A549 treated with Hydrocortisone at 1 μM for 4 hours (cell line): Measurements from ENCODE around the gene ADGRL1. TPM values are rescaled to one million over a fixed set of nuclear protein-coding genes. Genes with fewer than 3 reads are reported as not detected.

Experiments
- total RNA-seq: library from RNA; stranded (reverse); fragments of 200-300 nt; extraction: Qiagen RNA extraction; gene quantifications from 5 replicates; pipeline ENCODE4 v1.2.3, GENCODE V29; 2022

Gene ADGRL1
- total RNA-seq = 6.2 to 8.1 TPM (median 7.2 TPM) in 5 replicates

GRCh38 chr19:14205452-14206287 is at the start of gene ADGRL1:
Gene ADGRL1 (minus strand): TSS chr19:14206169. CDS start chr19:14183602, 22,567 bp downstream.

GRCh38 chr19:14136509-14137281 is 69.3 kb downstream of the ADGRL1 start, which contains the start of gene ASF1B:
Gene ASF1B (minus strand): TSS chr19:14136589. CDS start chr19:14136456, 133 bp downstream.

GRCh38 chr19:14117668-14118164 is 88.3 kb downstream of the ADGRL1 start, which contains the start of gene PRKACA:
Gene PRKACA (minus strand): TSS chr19:14117762. CDS start chr19:14117547, 215 bp downstream.

Other genes starting within 250 kb of the ADGRL1 start
- gene RFX1, start 199.8 kb downstream of the ADGRL1 start, total RNA-seq = 4.0 to 6.5 TPM (median 4.6 TPM) in 5 replicates
- gene RLN3, start 178.0 kb downstream of the ADGRL1 start, total RNA-seq = not detected in 5 replicates
- gene IL27RA, start 174.4 kb downstream of the ADGRL1 start, total RNA-seq = 8.8 to 10.3 TPM (median 9.4 TPM) in 5 replicates
- gene PALM3, start 144.1 kb downstream of the ADGRL1 start, total RNA-seq = 1.6 to 2.3 TPM (median 2.0 TPM) in 5 replicates
- gene MISP3, start 133.4 kb downstream of the ADGRL1 start, total RNA-seq = 1.7 to 4.3 TPM (median 3.8 TPM) in 5 replicates
- gene C19orf67, start 120.4 kb downstream of the ADGRL1 start, total RNA-seq = not detected in 5 replicates
- gene SAMD1, start 115.4 kb downstream of the ADGRL1 start, total RNA-seq = 33.4 to 41.5 TPM (median 35.0 TPM) in 5 replicates
- 28.1 to 44.1 TPM (median 31.8 TPM) in 5 replicates for gene PRKACA, start 88.4 kb downstream of the ADGRL1 start, total RNA-seq
- gene ASF1B, start 69.6 kb downstream of the ADGRL1 start, total RNA-seq = 28.0 to 30.6 TPM (median 30.2 TPM) in 5 replicates
- gene ADGRE5, start 175.3 kb upstream of the ADGRL1 start, total RNA-seq = 77.8 to 90.3 TPM (median 86.2 TPM) in 5 replicates
- 114 to 137 TPM (median 126 TPM) in 5 replicates for gene DDX39A, start 213.2 kb upstream of the ADGRL1 start, total RNA-seq
- 76.0 to 79.2 TPM (median 76.5 TPM) in 5 replicates for gene PKN1, start 227.1 kb upstream of the ADGRL1 start, total RNA-seq